ENCODE data around the gene SPATA3. TPM values are rescaled to one million over a fixed set of nuclear protein-coding genes. Genes with fewer than 3 reads are reported as not detected.

SPATA3 gene
- total and polyA plus RNA-seq, 2 of the 13 experiments (the other 11 are each of a cell fraction or from before 2014, with no cell fraction given), result not detected

DNA sequence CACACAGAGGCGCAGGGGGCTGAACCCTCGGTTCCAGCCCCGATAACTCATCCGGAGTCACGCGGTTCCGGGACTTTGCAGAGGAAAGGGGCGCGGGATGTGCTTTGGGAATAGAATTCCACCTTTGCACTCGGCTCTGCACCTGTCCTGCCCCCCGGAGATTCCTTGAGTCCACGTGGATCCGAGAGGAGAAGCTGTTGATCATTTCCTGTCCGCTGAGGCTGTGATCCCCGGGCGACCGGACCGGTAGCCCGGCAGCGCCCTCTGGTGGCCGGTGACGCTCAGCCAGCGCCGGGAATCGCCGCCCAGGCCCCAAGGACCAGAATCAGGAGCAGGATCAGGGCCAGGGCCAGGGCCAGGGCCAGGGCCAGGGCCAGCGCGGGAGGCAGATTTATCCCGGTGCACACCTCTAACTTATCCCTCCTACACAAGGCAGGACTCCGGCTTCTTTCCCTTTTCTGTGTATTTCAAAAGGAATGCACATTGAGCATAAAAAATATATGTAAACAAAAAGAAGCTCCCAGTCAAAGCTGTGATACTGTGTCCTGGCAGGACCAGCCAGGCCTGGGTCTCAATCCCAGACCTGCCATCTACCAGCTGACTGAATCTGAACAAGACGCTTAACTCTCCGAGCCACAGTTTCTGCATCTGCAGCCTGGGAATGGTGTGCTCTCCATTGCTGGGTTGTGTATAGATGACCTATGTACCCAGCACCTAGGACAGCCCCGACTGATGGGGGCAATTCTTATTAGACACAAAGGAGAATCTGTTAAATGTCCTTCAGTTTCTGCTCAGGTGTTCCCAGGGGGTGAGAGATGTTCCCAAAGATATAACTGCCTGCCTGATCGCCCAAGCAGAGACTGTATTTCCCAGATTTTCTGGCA, 8.5 kb upstream of the SPATA3 start (continued):
- TF ChIP-seq ZBTB20 (CRISPR knock-in tag; IDR thresholded peaks at IDR 0.05; ENCODE audit: borderline replicate concordance, low read depth) (peak; percentile 64; the same call in 1 of the 2 replicates), ESRRA (CRISPR knock-in tag; IDR thresholded peaks at IDR 0.05; ENCODE audit: low read depth) (no peak; the same call in 1 of the 2 replicates), PAWR (CRISPR knock-in tag; IDR thresholded peaks at IDR 0.05; ENCODE audit: borderline replicate concordance) (0 out of 2 replicates have a peak, but pooled peaks have one; percentile 33), NCOA5 (CRISPR knock-in tag; IDR thresholded peaks at IDR 0.05) (no peak), NFKBIZ (CRISPR knock-in tag; IDR thresholded peaks at IDR 0.05) (no peak), SRF (IDR thresholded peaks at IDR 0.05; ENCODE audit: low read depth, low read length) (no peak), DPF2 (CRISPR knock-in tag; IDR thresholded peaks at IDR 0.05; ENCODE audit: borderline replicate concordance, low read depth) (no peak), REPIN1 (CRISPR knock-in tag; IDR thresholded peaks at IDR 0.05; ENCODE audit: borderline replicate concordance, low read depth) (no peak), KDM6A (CRISPR knock-in tag; IDR thresholded peaks at IDR 0.05; ENCODE audit: low read depth) (no peak), SRSF4 (IDR thresholded peaks at IDR 0.05; ENCODE audit: low read depth, low read length, poor library complexity, severe bottlenecking) (no peak), DNMT1 (CRISPR knock-in tag; IDR thresholded peaks at IDR 0.05) (no peak; the same call in 1 of the 2 replicates), ZNF607 (CRISPR knock-in tag; IDR thresholded peaks at IDR 0.05; ENCODE audit: borderline replicate concordance) (peak; percentile 89; the same call in 1 of the 2 replicates), NFE2L2 (IDR thresholded peaks at IDR 0.05; ENCODE audit: low read length) (no peak), ZNF646 (CRISPR knock-in tag; IDR thresholded peaks at IDR 0.05) (0 out of 2 replicates have a peak, but pooled peaks have one; percentile 38), ZNF431 (CRISPR knock-in tag; IDR thresholded peaks at IDR 0.05; ENCODE audit: borderline replicate concordance, low read depth) (no peak), ZNF224 (CRISPR knock-in tag; IDR thresholded peaks at IDR 0.05) (peak; percentile 56; the same call in 1 of the 2 replicates)
- TF ChIP-seq, protein P1, sequence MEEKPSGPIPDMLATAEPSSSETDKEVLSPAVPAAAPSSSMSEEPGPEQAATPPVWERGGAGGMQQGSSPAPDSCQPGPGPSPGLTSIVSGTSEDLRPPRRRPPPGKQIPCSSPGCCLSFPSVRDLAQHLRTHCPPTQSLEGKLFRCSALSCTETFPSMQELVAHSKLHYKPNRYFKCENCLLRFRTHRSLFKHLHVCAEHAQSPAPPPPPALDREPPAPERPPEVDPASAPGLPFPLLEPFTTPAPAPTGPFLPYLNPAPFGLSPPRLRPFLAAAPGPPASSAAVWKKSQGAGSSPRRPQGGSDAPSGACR (CRISPR knock-in tag; IDR thresholded peaks at IDR 0.05), result 0 out of 2 replicates have a peak, but pooled peaks have one; percentile 75
- TF ChIP-seq, protein P2, sequence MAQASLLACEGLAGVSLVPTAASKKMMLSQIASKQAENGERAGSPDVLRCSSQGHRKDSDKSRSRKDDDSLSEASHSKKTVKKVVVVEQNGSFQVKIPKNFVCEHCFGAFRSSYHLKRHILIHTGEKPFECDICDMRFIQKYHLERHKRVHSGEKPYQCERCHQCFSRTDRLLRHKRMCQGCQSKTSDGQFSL (CRISPR knock-in tag; IDR thresholded peaks at IDR 0.05), result no peak
- TF ChIP-seq, protein P3, sequence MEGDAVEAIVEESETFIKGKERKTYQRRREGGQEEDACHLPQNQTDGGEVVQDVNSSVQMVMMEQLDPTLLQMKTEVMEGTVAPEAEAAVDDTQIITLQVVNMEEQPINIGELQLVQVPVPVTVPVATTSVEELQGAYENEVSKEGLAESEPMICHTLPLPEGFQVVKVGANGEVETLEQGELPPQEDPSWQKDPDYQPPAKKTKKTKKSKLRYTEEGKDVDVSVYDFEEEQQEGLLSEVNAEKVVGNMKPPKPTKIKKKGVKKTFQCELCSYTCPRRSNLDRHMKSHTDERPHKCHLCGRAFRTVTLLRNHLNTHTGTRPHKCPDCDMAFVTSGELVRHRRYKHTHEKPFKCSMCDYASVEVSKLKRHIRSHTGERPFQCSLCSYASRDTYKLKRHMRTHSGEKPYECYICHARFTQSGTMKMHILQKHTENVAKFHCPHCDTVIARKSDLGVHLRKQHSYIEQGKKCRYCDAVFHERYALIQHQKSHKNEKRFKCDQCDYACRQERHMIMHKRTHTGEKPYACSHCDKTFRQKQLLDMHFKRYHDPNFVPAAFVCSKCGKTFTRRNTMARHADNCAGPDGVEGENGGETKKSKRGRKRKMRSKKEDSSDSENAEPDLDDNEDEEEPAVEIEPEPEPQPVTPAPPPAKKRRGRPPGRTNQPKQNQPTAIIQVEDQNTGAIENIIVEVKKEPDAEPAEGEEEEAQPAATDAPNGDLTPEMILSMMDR (CRISPR knock-in tag; IDR thresholded peaks at IDR 0.05), result peak; percentile 99
